Mesenchymal stem cell (in vitro differentiated cells and primary cell): ENCODE results near the gene MPIG6B.

ENCODE experiments used
- DNase-seq: peaks from one replicate; pipeline ENCODE4 v3.0.0-alpha.2; 2013
- H2AFZ ChIP-seq: one replicate; pipeline ENCODE4 v1.6.1; 2013; ENCODE audit warnings: low read depth, mild to moderate bottlenecking, control low read depth, inconsistent platforms, low read length, moderate library complexity
- H2AK5ac ChIP-seq: 2 replicates; pipeline ENCODE4 v1.6.1; 2013; ENCODE audit warnings: low read length, moderate library complexity, mild to moderate bottlenecking, inconsistent platforms; ENCODE audit not compliant: severe bottlenecking
- H2BK120ac ChIP-seq: one replicate; pipeline ENCODE4 v1.6.1; 2013; ENCODE audit warnings: low read depth, mild to moderate bottlenecking, inconsistent platforms, low read length, moderate library complexity
- H2BK12ac ChIP-seq, 2 experiments: one replicate each; pipeline ENCODE4 v1.6.1; 2013; ENCODE audit warnings: inconsistent platforms in 2 of 2, low read length in 2 of 2, mild to moderate bottlenecking in 2 of 2, moderate library complexity in 2 of 2, control low read depth in 1 of 2
- H2BK15ac ChIP-seq: one replicate; pipeline ENCODE4 v1.6.1; 2013; ENCODE audit warnings: mild to moderate bottlenecking, low read depth, inconsistent platforms; ENCODE audit not compliant: poor library complexity, severe bottlenecking
- H2BK5ac ChIP-seq: 2 replicates; pipeline ENCODE4 v1.6.1; 2013; ENCODE audit warnings: low read depth, mild to moderate bottlenecking, low read length, control low read depth, inconsistent platforms; ENCODE audit not compliant: poor library complexity, severe bottlenecking
- H3K14ac ChIP-seq, 2 experiments: one replicate each; pipeline ENCODE4 v1.6.1; 2013; ENCODE audit warnings: inconsistent platforms in 2 of 2, low read length in 2 of 2, control low read depth in 1 of 2, mild to moderate bottlenecking in 1 of 2, moderate library complexity in 1 of 2
- H3K18ac ChIP-seq, 2 experiments: one replicate each; pipeline ENCODE4 v1.6.1; 2013; ENCODE audit warnings: inconsistent platforms in 2 of 2, low read length in 2 of 2, control low read depth in 1 of 2, low read depth in 1 of 2, mild to moderate bottlenecking in 1 of 2
- H3K23ac ChIP-seq, 2 experiments: one replicate each; pipeline ENCODE4 v1.6.1; 2013; ENCODE audit warnings: inconsistent platforms in 2 of 2, low read length in 2 of 2, mild to moderate bottlenecking in 2 of 2, moderate library complexity in 2 of 2, control low read depth in 1 of 2
- H3K27ac ChIP-seq: 2 replicates; pipeline ENCODE4 v1.5.1; 2013; ENCODE audit warnings: mild to moderate bottlenecking, moderate library complexity, low read length, control low read depth, inconsistent platforms; ENCODE audit not compliant: poor library complexity, severe bottlenecking
- H3K27me3 ChIP-seq, 2 experiments: 2 replicates each; pipeline versions ENCODE4 v1.6.1 to v1.7.0; 2013; ENCODE audit warnings: low read length in 2 of 2, mild to moderate bottlenecking in 2 of 2, moderate library complexity in 2 of 2, control low read depth in 1 of 2, inconsistent platforms in 1 of 2; ENCODE audit not compliant: control insufficient read depth in 1 of 2, insufficient read depth in 1 of 2
- H3K36me3 ChIP-seq, 2 experiments: 2 replicates each; pipeline versions ENCODE4 v1.6.1 to v1.7.0; 2013; ENCODE audit warnings: low read length in 2 of 2, control low read depth in 1 of 2, inconsistent platforms in 1 of 2, low read depth in 1 of 2, mild to moderate bottlenecking in 1 of 2; ENCODE audit not compliant: insufficient read depth in 2 of 2, control insufficient read depth in 1 of 2
- H3K4ac ChIP-seq, 2 experiments: one replicate each; pipeline ENCODE4 v1.6.1; 2013; ENCODE audit warnings: inconsistent platforms in 2 of 2, low read length in 2 of 2, mild to moderate bottlenecking in 2 of 2, moderate library complexity in 2 of 2, control low read depth in 1 of 2, low read depth in 1 of 2
- H3K4me1 ChIP-seq: 2 replicates; pipeline ENCODE4 v1.6.1; 2013; ENCODE audit warnings: low read depth, low read length, control low read depth; ENCODE audit not compliant: control insufficient read depth, insufficient read depth
- H3K4me2 ChIP-seq: 2 replicates; pipeline ENCODE4 v1.6.1; 2013; ENCODE audit warnings: low read length, mild to moderate bottlenecking, inconsistent platforms; ENCODE audit not compliant: poor library complexity, severe bottlenecking
- H3K4me3 ChIP-seq, 2 experiments: 2 replicates each; pipeline versions ENCODE4 v1.5.1 to v1.7.0; 2013; ENCODE audit warnings: low read length in 2 of 2, mild to moderate bottlenecking in 2 of 2, control low read depth in 1 of 2, low read depth in 1 of 2; ENCODE audit not compliant: insufficient read depth in 1 of 2
- H3K79me1 ChIP-seq: replicated peaks from 2 replicates; pipeline ENCODE4 v1.6.1; 2013; ENCODE audit warnings: mild to moderate bottlenecking, control low read depth, low read length, inconsistent platforms; ENCODE audit not compliant: poor library complexity, severe bottlenecking
- H3K9ac ChIP-seq: 2 replicates; pipeline ENCODE4 v1.7.0; 2013; ENCODE audit warnings: mild to moderate bottlenecking, low read length, moderate library complexity
- H3K9me3 ChIP-seq: 2 replicates; pipeline ENCODE4 v1.7.0; 2013; ENCODE audit warnings: mild to moderate bottlenecking, low read length; ENCODE audit not compliant: control insufficient read depth
- H4K8ac ChIP-seq: one replicate; pipeline ENCODE4 v1.6.1; 2013; ENCODE audit warnings: inconsistent platforms, mild to moderate bottlenecking, low read length, moderate library complexity
- H4K91ac ChIP-seq: one replicate; pipeline ENCODE4 v1.6.1; 2013; ENCODE audit warnings: mild to moderate bottlenecking, low read length, inconsistent platforms
- WGBS: methylation state at CpG from one replicate; pipeline ENCODE4 v1.1.7; 2013; ENCODE audit warnings: mixed read lengths; 5-methylcytosine and 5-hydroxymethylcytosine counted together

The MPIG6B gene

GRCh38 chr6:31740397-31741223 is 17.4 kb downstream of the MPIG6B start:
- peak overlapping the region; percentile 62 to 95 for H3K4me3 ChIP-seq
- H3K36me3 ChIP-seq, result peaks cover 0 to 32% of the 10 kb centered on the region in 2 experiments
- no peaks in the 10 kb centered on the region for H3K27me3 ChIP-seq
- no peak overlapping the region for H2AK5ac ChIP-seq
- no peak overlapping the region for H2BK5ac ChIP-seq
- peak overlapping the region in 1 of 2 experiments; percentile 81 for H3K4ac ChIP-seq
- H3K4me2 ChIP-seq, result peak overlapping the region; percentile 41
- H3K27ac ChIP-seq, result no peak overlapping the region
- H4K91ac ChIP-seq, result no peak overlapping the region
- peaks cover 24% of the 10 kb centered on the region for H3K4me1 ChIP-seq
- H2AFZ ChIP-seq, result peak overlapping the region; percentile 46
- 43% methylated on average over 29 of the region's 29 CpGs for WGBS
- no peak overlapping the region for H2BK120ac ChIP-seq
- no peaks in the 10 kb centered on the region for H3K9me3 ChIP-seq
- no peak overlapping the region for H4K8ac ChIP-seq
- peak overlapping the region in 1 of 2 experiments; percentile 37 for H2BK12ac ChIP-seq
- no peak overlapping the region for H3K23ac ChIP-seq
- H2BK15ac ChIP-seq, result no peak overlapping the region
- peak overlapping the region in 1 of 2 experiments; percentile 86 for H3K18ac ChIP-seq
- no peak for DNase-seq
- H3K14ac ChIP-seq, result no peak overlapping the region
- peaks cover 2% of the 10 kb centered on the region for H3K79me1 ChIP-seq
- peak overlapping the region; percentile 90 for H3K9ac ChIP-seq

- Histone ChIP-seq H3K23ac (no peak overlapping the region), H3K27me3 (no peaks in the 10 kb centered on the region), H3K4ac (no peak overlapping the region), H2BK5ac (no peak overlapping the region), H3K9ac (no peak overlapping the region), H3K27ac (no peak overlapping the region), H2BK120ac (no peak overlapping the region), H2BK15ac (no peak overlapping the region), H4K91ac (no peak overlapping the region), H2BK12ac (no peak overlapping the region), H3K4me3 (no peak overlapping the region), H3K9me3 (no peaks in the 10 kb centered on the region), H3K36me3 (peaks cover 0 to 32% of the 10 kb centered on the region in 2 experiments), H4K8ac (no peak overlapping the region), H3K18ac (no peak overlapping the region), H3K79me1 (peaks cover 2% of the 10 kb centered on the region), H3K4me1 (peaks cover 22% of the 10 kb centered on the region), H2AK5ac (no peak overlapping the region), H2AFZ (no peak overlapping the region), H3K4me2 (no peak overlapping the region), H3K14ac (no peak overlapping the region)
- WGBS, result 94% methylated on average over 2 of the region's 2 CpGs
- DNase-seq, result no peak
These were observed 18.6 kb downstream of the MPIG6B start for GRCh38 chr6:31741815-31742214.

- Histone ChIP-seq H3K9ac (no peak overlapping the region), H3K23ac (no peak overlapping the region), H4K8ac (no peak overlapping the region), H3K18ac (no peak overlapping the region), H2AFZ (no peak overlapping the region), H2BK5ac (no peak overlapping the region), H3K79me1 (no peaks in the 10 kb centered on the region), H3K4me2 (no peak overlapping the region), H2BK120ac (no peak overlapping the region), H2BK15ac (no peak overlapping the region), H2AK5ac (no peak overlapping the region), H3K4me3 (no peak overlapping the region), H3K4ac (no peak overlapping the region), H3K36me3 (peaks cover 0 to 40% of the 10 kb centered on the region in 2 experiments), H4K91ac (no peak overlapping the region), H2BK12ac (no peak overlapping the region), H3K14ac (no peak overlapping the region), H3K27me3 (no peaks in the 10 kb centered on the region), H3K4me1 (peaks cover 21% of the 10 kb centered on the region), H3K27ac (no peak overlapping the region), H3K9me3 (no peaks in the 10 kb centered on the region)
- WGBS, result 97% methylated on average over 3 of the region's 3 CpGs
- no peak for DNase-seq
These were observed 19.7 kb downstream of the MPIG6B start for GRCh38 chr6:31742894-31743293.

GRCh38 chr6:31744422-31744821 is 21.2 kb downstream of the MPIG6B start:
- Histone ChIP-seq H3K4ac (no peak overlapping the region), H2AK5ac (no peak overlapping the region), H3K27me3 (no peaks in the 10 kb centered on the region), H3K18ac (no peak overlapping the region), H4K8ac (no peak overlapping the region), H3K4me2 (no peak overlapping the region), H3K27ac (no peak overlapping the region), H2BK12ac (no peak overlapping the region), H2AFZ (no peak overlapping the region), H4K91ac (no peak overlapping the region), H3K4me1 (peaks cover 8% of the 10 kb centered on the region), H3K23ac (no peak overlapping the region), H2BK120ac (no peak overlapping the region), H3K9ac (no peak overlapping the region), H3K36me3 (peaks cover 0 to 43% of the 10 kb centered on the region in 2 experiments), H3K79me1 (no peaks in the 10 kb centered on the region), H2BK15ac (no peak overlapping the region), H3K9me3 (no peaks in the 10 kb centered on the region), H3K14ac (no peak overlapping the region), H3K4me3 (no peak overlapping the region), H2BK5ac (no peak overlapping the region)
- WGBS, result 77% methylated on average over 1 of the region's 1 CpG
- no peak for DNase-seq
